ENCODE data around the gene LYPD6B.
A peak's percentile ranks its signal among the peaks of the same experiment; 100 is the strongest.

Gene LYPD6B

DNA sequence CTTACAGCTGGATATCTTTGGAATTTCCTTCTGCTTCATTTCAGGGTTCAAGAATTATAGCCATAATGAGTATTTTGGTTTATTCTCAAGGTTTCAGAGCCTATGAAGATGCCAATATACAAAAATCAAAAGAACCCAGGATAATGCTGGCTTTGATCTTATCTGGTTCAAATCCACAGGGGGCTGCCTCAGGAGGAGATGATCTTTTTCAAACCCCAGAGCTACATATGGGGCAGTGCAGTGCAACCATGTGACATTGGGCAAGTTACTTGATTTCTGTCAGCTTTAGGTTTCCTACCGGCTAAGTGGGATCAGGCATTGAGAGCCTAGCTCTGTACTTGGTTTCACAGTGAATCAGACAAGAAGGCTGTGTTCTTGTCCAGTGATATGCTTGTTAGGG is 23.0 kb upstream of the LYPD6B start:
- DNase-seq: no peak

GRCh38 chr2:149015926-149016563 is 22.5 kb upstream of the LYPD6B start:
- DNase-seq: no peak

DNA sequence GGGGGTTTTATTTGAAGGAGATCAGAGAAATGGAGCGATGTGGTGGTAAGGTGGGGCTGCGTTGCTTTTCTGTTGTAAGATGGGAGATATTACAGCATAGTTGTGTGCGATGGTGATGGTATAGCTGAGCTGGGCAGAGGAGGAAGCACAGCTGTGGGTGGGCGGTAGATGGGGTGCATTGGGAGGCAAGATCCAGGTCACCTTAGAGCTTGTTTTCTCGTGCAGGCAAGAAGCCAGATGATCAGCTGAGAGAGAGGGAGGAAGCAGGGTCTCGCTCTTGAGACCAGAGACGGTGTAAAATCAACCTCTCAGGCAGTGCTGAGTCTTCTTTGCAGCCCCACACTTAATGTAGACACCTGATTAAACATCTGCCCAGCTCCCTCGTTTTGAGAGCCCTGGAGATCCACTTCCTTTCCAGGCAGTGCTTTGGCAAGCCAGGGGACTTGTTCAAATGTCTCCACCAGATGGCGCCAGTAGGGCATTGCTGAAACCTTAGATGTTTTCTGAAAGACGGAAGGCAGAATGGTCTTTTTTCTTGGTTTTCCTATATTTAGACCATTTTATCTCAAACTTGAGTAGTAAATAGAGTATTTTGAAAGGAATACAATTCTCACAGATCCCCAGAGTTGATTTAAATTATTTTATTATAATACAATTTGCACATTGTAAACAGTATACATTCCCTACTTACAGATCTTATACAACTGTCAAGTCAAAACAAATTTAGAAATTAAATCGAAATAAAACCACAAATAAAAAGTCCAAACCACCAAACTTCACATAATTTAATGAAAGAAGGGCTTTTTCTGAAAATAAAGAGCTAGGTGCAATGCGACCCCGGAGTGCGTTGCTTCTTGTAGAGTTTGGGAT is 21.1 kb upstream of the LYPD6B start:
- DNase-seq: peak; percentile 85

GRCh38 chr2:149018981-149019380 is 19.5 kb upstream of the LYPD6B start:
- DNase-seq: no peak

- no peak for DNase-seq
These were observed 18.7 kb upstream of the LYPD6B start for GRCh38 chr2:149019768-149020167.

- no peak for DNase-seq
These were observed 18.1 kb upstream of the LYPD6B start for GRCh38 chr2:149020432-149020851.

DNA sequence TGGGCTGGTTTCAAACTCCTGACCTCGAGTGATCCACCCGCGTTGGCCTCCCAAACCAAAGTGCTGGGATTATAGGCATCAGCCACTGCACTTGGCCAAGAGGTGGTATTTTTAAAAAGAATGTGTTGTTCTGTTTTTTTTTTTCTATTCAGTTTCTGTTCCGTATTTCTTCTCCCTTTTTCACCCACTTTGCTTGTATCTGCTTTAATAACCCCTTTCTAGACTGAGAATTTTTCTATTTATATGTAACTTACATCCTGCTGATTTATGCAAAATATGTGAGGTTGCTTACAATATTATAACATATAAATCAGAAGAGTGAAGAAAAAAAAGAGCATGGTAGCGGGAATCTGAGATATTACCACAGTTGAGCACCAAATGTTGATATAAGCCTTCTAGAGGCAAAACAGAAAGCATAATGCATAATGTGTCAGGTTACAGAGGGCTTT is 17.2 kb upstream of the LYPD6B start:
- no peak for DNase-seq

GRCh38 chr2:149021761-149022160 is 16.7 kb upstream of the LYPD6B start:
- no peak for DNase-seq

- DNase-seq: no peak
These were observed 15.4 kb upstream of the LYPD6B start for GRCh38 chr2:149023091-149023490.

DNA sequence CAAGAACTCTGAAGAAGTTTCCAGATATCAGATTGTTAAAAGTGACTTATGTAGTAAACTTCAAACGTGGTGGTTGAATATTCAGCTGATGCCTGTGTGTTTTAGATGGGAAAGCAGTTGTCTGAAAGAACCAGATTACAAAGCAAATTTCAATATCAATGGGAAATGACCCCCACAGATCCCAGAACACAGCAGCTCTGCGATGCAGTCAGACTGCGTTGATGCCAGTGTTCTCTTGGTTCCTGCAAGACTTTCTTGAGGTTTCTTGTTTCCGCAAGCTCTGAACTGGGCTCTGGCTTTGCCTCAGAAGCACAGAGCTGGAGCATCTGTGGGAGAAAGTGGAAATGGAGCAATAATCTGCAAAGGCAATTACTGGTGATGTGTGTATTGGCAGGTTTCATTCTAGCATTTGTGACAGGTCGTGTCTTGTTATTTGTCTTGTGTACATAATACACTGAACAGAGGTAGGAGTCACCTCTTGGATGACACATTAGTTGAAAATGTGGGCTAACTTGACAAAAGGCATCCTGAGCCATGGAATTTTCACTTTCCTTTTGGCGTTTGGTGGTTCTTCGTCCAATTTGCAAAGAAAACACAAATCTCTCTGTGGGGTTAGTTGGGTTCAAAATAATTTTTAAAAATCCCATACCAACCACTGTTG is 10.8 kb upstream of the LYPD6B start:
- DNase-seq: no peak

GRCh38 chr2:149028377-149028776 is 10.1 kb upstream of the LYPD6B start:
- DNase-seq: no peak

- DNase-seq: no peak
These were observed 9.6 kb upstream of the LYPD6B start for GRCh38 chr2:149028891-149029290.

DNA sequence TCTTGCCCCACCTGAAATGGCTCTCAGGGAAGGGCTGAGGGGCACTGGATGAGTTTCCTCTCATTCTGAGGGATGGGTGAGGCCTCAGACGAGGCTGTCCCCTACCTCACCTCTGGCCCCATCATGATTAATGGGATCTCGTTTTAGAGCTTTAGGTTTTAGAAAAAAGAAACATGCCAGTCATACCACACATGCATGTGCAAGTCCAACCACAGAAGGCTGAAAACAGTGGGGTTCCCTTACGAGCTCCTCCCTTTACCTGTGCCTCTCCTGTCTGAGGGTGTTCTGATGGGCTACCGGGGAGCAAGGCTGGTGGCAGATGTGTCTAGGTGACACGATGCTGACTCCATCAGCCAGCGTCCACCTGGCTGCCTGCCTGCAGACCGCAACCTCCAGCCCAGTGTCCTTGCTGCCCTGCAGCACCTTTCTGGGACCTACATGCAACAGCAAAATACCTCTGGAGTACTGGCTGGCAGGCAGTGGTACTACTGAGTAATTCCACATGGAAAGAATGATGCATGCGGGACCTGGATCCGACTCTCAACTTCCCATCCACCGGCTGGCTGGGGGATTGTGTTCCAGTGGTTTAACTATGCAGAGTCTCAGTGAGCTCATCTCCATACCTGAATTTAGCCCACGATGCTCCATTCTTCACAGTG is 9.1 kb upstream of the LYPD6B start:
- DNase-seq: no peak

GRCh38 chr2:149031396-149031795 is 7.1 kb upstream of the LYPD6B start:
- no peak for DNase-seq

DNA sequence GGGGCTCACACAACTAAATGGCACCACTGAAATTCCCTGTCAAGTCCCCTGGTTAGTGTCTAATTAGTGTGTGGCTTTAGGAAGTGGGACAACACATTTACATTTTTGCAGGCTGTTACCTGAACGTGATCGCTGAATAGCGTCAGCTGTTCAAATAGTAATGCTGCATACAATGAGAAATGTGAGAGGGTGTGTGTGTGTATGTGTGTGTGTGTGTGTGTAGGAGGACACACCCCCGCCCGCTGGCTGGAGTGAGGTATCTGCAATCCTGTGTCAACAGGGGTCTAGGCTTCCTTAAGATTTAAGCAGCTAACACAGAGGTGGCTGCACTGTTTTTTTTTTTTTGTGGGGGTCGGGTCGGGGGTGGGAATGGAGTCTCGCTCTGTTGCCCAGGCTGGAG is 4.8 kb upstream of the LYPD6B start:
- DNase-seq: no peak

- DNase-seq: no peak
These were observed 4.1 kb upstream of the LYPD6B start for GRCh38 chr2:149034406-149034805.

- no peak for DNase-seq
These were observed 1.8 kb upstream of the LYPD6B start for GRCh38 chr2:149036507-149037293.

- no peak for DNase-seq
These were observed 648 bp upstream of the LYPD6B start for GRCh38 chr2:149037851-149038250.

DNA sequence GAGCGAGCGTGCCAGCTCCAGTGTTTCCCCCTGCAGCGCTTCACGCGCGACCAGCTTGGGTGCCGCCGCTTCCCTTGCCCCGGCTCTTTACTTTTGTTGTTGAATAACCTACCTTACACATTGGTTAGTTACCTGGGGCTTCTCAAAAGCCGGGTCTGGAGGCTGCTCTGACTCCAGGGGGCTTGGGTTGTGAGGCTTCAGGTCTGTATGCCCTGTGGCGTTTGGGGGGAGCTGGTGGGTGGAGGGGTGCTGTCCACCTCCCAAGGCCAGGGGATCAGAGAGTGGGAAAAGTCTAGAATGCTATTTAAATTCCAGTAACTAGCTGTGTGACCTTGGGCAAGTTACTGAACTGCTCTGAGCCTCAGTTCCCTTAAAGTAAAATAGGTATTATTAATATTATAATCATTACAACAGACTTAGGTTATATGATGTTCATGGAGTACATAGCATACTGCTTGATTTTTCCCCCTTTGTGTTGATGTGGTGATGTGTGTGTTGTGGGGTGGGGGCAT is 770 bp downstream of the LYPD6B start:
- DNase-seq: no peak

- peak; percentile 76 for DNase-seq
These were observed 2.0 kb downstream of the LYPD6B start for GRCh38 chr2:149040451-149040850.

- no peak for DNase-seq
These were observed 3.0 kb downstream of the LYPD6B start for GRCh38 chr2:149041482-149041881.

DNA sequence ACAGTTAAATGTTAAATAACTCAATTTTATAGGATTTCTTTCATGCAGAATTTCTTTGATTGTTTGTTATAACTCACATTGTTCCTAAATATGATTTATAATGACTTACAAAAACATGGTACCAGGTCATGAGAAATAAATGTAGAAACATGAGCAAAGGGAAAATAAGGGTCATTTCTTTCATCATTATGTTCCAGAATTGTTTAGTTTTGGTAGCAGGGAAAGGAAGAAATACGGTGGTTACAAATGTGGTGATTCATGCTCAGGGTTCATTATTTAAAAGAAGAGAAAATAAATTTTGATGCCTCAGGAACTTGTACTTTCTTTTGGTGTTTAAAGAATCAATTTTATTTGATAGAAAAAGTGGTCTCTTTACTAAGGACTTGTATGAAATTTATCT is 4.4 kb downstream of the LYPD6B start:
- no peak for DNase-seq
